Measurements from ENCODE around the gene OR2V1. TPM values are rescaled to one million over a fixed set of nuclear protein-coding genes. Genes with fewer than 3 reads are reported as not detected.

OR2V1 gene
- total RNA-seq, 2 donors from 2014 or later: not detected

GRCh38 chr5:181092428-181092827 is 38.5 kb downstream of the OR2V1 start:
- no peaks in the 10 kb centered on the region for H3K36me3 ChIP-seq (ENCODE audit: control insufficient read depth, insufficient read depth, low read length)
- Mint-ChIP-seq H3K27ac (no peak overlapping the region), H3K9me3 (no peaks in the 10 kb centered on the region), H3K36me3 (ENCODE audit: low read depth) (no peaks in the 10 kb centered on the region), H3K4me1 (no peaks in the 10 kb centered on the region), H3K27me3 (ENCODE audit: insufficient read depth) (peaks cover 2% of the 10 kb centered on the region), H3K4me3 (no peak overlapping the region)
- 74 to 76% methylated on average over 7 of the region's 7 CpGs for WGBS, 2 experiments (ENCODE audit: insufficient coverage in 1 of 2, insufficient read length in 1 of 2)
- DNase-seq: no peak
- H3K27ac ChIP-seq (ENCODE audit: low read depth, low read length): no peak overlapping the region
- H3K4me3 ChIP-seq (ENCODE audit: low read length): no peak overlapping the region
- no peak overlapping the region for H3K9ac ChIP-seq (ENCODE audit: extremely low read depth, low read length, poor library complexity, severe bottlenecking)
- peaks cover 14% of the 10 kb centered on the region for H3K9me3 ChIP-seq (ENCODE audit: control insufficient read depth, low read length)
- H3K27me3 ChIP-seq (ENCODE audit: control insufficient read depth, insufficient read depth, low read length, poor library complexity, severe bottlenecking): no peaks in the 10 kb centered on the region
- no peak for TF ChIP-seq CTCF (conservative IDR thresholded peaks at IDR 0.05)
- H3K4me1 ChIP-seq (ENCODE audit: control insufficient read depth, insufficient read depth, low read length): no peaks in the 10 kb centered on the region

- no peaks in the 10 kb centered on the region for H3K36me3 ChIP-seq (ENCODE audit: control insufficient read depth, insufficient read depth, low read length)
- 54 to 68% methylated on average over 4 to 9 of the region's 10 CpGs for WGBS, 2 experiments (ENCODE audit: insufficient coverage in 1 of 2, insufficient read length in 1 of 2)
- no peak overlapping the region for H3K4me3 Mint-ChIP-seq
- no peaks in the 10 kb centered on the region for H3K27me3 ChIP-seq (ENCODE audit: control insufficient read depth, insufficient read depth, low read length, poor library complexity, severe bottlenecking)
- no peak overlapping the region for H3K27ac Mint-ChIP-seq
- H3K27me3 Mint-ChIP-seq (ENCODE audit: insufficient read depth): peaks cover 41% of the 10 kb centered on the region
- H3K9me3 ChIP-seq (ENCODE audit: control insufficient read depth, low read length): peaks cover 10% of the 10 kb centered on the region
- peak; percentile 80 for TF ChIP-seq CTCF (conservative IDR thresholded peaks at IDR 0.05)
- no peak overlapping the region for H3K4me3 ChIP-seq (ENCODE audit: low read length)
- H3K27ac ChIP-seq (ENCODE audit: low read depth, low read length): no peak overlapping the region
- no peaks in the 10 kb centered on the region for H3K9me3 Mint-ChIP-seq
- no peaks in the 10 kb centered on the region for H3K36me3 Mint-ChIP-seq (ENCODE audit: low read depth)
- H3K4me1 Mint-ChIP-seq: no peaks in the 10 kb centered on the region
- peak; percentile 81 for DNase-seq
- no peak overlapping the region for H3K9ac ChIP-seq (ENCODE audit: extremely low read depth, low read length, poor library complexity, severe bottlenecking)
- H3K4me1 ChIP-seq (ENCODE audit: control insufficient read depth, insufficient read depth, low read length): no peaks in the 10 kb centered on the region
Measured at GRCh38 chr5:181088289-181088688, 42.7 kb downstream of the OR2V1 start.

- Mint-ChIP-seq H3K27ac (no peak overlapping the region), H3K4me1 (no peaks in the 10 kb centered on the region), H3K27me3 (ENCODE audit: insufficient read depth) (peaks cover 45% of the 10 kb centered on the region), H3K9me3 (no peaks in the 10 kb centered on the region), H3K4me3 (no peak overlapping the region), H3K36me3 (ENCODE audit: low read depth) (no peaks in the 10 kb centered on the region)
- H3K27ac ChIP-seq (ENCODE audit: low read depth, low read length): no peak overlapping the region
- H3K27me3 ChIP-seq (ENCODE audit: control insufficient read depth, insufficient read depth, low read length, poor library complexity, severe bottlenecking): no peaks in the 10 kb centered on the region
- WGBS, 2 experiments (ENCODE audit: insufficient coverage in 1 of 2, insufficient read length in 1 of 2): 74 to 90% methylated on average over 6 to 10 of the region's 10 CpGs
- peaks cover 9% of the 10 kb centered on the region for H3K9me3 ChIP-seq (ENCODE audit: control insufficient read depth, low read length)
- no peaks in the 10 kb centered on the region for H3K36me3 ChIP-seq (ENCODE audit: control insufficient read depth, insufficient read depth, low read length)
- DNase-seq: no peak
- TF ChIP-seq CTCF (conservative IDR thresholded peaks at IDR 0.05): no peak
- no peak overlapping the region for H3K9ac ChIP-seq (ENCODE audit: extremely low read depth, low read length, poor library complexity, severe bottlenecking)
- no peaks in the 10 kb centered on the region for H3K4me1 ChIP-seq (ENCODE audit: control insufficient read depth, insufficient read depth, low read length)
- H3K4me3 ChIP-seq (ENCODE audit: low read length): no peak overlapping the region
Measured at GRCh38 chr5:181087309-181087708, 43.7 kb downstream of the OR2V1 start.

All from endodermal cell (in vitro differentiated cells).